GM10248 (cell line): ENCODE measurements around the gene CCDC70.

Experiments
- CTCF ChIA-PET: fragments of 300-600 bp; sonication (Branson Sonifier 250); formaldehyde crosslinking; extraction: SDS; loops from one replicate; lab custom pipeline; 2021; ENCODE audit warnings: antibody characterized with exemption; lab: Yijun Ruan, JAX
- POLR2A ChIA-PET: fragments of 350-650 bp; sonication (Branson Sonifier 250); formaldehyde crosslinking; extraction: SDS; loops from one replicate; lab custom pipeline; 2020; ENCODE audit warnings: antibody characterized with exemption; lab: Yijun Ruan, JAX
- DNase-seq: peaks from one replicate; pipeline ENCODE4 v3.0.0; 2012; ENCODE audit errors: extremely low spot score
- TF ChIP-seq, protein P1 (sequence below): IDR thresholded peaks from 2 replicates; pipeline ENCODE4 v1.5.1; 2012; ENCODE audit warnings: mild to moderate bottlenecking, low read depth; ENCODE audit errors: extremely low read depth, missing control alignments, control extremely low read depth

The CCDC70 gene

DNA sequence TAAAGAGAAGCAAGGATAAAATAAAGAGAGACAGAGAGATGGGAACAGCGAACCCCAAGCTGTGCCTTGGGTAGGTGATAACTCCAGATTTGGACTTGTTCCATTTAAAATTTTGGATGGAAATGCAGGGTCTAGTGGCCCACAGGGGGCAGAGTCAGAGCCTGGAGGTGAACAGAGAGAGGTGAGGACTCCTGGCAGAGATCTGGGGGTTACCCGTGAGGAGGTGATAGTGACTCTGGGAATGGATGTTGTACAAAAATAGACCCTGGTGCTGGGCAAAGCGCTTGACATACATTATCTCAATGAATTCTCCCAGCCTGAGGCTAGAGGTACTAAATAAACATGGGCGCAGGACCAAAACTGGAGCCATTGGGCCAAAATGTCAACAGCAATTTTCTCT is 43.5 kb upstream of the CCDC70 start:
- ChIA-PET POLR2A (no interaction called here), CTCF (interaction anchor here (1.2 to 4.3 kb wide), 3 partner anchors 8 to 14 kb away, joined by 3 to 16 read pairs (median 3); no protein-coding TSS in a partner anchor)
- no peak for DNase-seq
- TF ChIP-seq, protein P1, sequence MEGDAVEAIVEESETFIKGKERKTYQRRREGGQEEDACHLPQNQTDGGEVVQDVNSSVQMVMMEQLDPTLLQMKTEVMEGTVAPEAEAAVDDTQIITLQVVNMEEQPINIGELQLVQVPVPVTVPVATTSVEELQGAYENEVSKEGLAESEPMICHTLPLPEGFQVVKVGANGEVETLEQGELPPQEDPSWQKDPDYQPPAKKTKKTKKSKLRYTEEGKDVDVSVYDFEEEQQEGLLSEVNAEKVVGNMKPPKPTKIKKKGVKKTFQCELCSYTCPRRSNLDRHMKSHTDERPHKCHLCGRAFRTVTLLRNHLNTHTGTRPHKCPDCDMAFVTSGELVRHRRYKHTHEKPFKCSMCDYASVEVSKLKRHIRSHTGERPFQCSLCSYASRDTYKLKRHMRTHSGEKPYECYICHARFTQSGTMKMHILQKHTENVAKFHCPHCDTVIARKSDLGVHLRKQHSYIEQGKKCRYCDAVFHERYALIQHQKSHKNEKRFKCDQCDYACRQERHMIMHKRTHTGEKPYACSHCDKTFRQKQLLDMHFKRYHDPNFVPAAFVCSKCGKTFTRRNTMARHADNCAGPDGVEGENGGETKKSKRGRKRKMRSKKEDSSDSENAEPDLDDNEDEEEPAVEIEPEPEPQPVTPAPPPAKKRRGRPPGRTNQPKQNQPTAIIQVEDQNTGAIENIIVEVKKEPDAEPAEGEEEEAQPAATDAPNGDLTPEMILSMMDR, result no peak

DNA sequence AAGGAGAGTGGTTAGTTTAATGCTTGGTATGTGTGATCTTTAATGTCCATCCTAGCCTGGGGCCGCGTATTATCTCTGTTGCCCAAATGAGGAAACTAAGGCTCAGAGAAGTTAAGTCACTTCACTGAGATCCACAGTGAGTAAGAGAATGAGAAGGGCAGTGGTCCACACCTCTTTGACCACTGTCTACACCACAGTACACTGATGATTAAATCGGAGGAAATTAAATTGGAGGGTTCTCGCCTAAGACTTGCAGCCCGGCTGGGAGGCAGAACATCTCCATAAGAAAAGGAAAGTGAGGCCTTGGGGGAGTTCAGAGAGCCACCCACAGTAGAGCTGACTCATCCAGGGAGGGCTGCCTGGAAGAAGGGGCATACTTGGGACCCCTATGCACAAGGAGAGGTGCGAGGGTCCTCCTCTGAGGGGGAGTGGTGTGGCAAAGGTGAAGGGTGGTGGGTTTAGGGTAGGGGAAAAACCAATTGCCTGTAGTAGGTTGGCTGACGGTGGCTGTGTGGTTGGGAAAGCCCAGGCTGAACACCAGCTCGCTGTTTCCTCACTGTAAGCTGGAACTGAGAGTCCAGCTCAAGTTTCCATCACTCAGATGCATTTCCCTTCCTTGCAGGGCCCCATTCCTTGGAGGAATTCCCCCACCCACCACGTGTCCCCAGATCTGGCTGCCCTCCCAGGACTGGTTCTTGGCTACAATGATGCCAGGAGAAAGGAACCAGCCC is 42.8 kb upstream of the CCDC70 start:
- TF ChIP-seq, protein P1, result no peak
- ChIA-PET CTCF (interaction anchor here (1.0 to 4.3 kb wide), 4 partner anchors 13 to 693 kb away, joined by 3 to 16 read pairs (median 6); no protein-coding TSS in a partner anchor), POLR2A (no interaction called here)
- DNase-seq, result no peak

DNA sequence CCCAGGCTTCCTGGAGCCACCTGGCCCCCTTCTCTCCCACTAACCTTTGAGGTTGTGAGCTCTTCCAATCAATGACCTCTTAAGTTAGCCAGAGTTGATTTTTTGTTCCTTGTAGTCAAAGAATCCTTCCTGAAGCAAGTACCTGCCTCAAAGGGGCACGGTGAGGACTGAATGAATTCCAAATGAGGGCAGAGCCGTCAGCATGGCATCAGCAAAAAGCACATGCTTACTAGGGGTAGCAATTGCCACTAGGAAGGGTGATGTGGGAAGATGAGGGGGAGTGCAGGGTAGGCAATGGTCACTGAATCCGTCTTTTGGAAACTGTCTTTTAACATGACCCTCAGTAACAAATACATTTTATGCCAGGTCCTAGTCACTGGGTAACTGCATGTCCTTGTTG is 42.2 kb upstream of the CCDC70 start:
- ChIA-PET POLR2A (no interaction called here), CTCF (interaction anchor here (0.7 to 4.3 kb wide), 5 partner anchors 10 to 694 kb away, joined by 3 to 16 read pairs (median 4); no protein-coding TSS in a partner anchor)
- no peak for DNase-seq
- TF ChIP-seq, protein P1, result no peak

DNA sequence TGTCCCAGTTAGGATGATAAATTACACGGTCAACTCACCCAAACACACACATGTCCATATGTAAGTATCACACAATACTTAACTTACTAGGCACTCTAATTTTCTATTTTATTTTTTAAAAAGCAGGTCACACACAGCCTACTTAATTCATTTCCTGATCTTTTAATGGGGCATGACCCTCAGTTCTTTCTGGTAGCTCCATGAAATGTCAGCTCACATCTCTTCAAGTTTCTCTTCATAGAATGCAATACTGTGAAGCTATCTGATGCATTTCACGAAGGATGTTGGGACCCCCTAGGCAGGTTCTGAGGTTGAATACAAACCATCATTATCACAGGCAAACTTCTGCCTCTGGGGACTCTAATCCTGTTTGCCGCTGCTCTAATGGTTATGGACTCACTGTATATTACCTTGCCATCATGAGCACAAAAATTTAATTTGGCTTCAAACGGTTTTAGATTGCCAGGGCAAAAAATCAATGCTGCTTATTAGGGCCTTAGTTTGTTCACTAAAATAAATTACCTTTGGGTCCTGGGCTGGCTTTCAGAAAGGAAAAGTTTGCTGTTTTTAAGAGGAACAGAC is 41.7 kb upstream of the CCDC70 start:
- TF ChIP-seq, protein P1, result no peak
- CTCF ChIA-PET, result interaction anchor here (0.7 to 4.3 kb wide), 6 partner anchors 9 to 695 kb away, joined by 3 to 16 read pairs (median 4); no protein-coding TSS in a partner anchor
- DNase-seq, result no peak
- POLR2A ChIA-PET, result no interaction called here

DNA sequence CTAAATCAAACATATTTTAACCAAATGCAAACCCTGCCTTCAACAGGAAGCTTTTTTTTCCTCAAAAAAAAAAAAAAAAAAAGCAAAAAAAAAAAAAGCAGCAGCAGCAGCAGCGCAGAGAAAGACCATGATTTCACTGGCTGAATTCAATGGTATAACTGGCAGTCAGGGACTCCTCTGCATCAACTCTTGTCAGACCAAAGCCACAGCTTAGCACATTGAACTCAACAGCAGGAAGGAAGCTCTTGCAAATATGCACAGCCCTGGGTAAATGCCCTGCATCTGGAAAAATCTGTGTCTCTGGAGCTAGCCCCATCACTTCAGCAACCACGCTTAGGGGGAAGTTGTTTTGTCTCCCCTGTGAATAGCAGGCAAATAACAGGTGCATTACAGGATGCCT is 40.2 kb upstream of the CCDC70 start:
- no peak for DNase-seq
- POLR2A ChIA-PET, result no interaction called here
- TF ChIP-seq, protein P1, result no peak
- CTCF ChIA-PET, result interaction anchor here (0.6 to 4.3 kb wide), 4 partner anchors 10 to 628 kb away, joined by 3 to 16 read pairs (median 4); no protein-coding TSS in a partner anchor

DNA sequence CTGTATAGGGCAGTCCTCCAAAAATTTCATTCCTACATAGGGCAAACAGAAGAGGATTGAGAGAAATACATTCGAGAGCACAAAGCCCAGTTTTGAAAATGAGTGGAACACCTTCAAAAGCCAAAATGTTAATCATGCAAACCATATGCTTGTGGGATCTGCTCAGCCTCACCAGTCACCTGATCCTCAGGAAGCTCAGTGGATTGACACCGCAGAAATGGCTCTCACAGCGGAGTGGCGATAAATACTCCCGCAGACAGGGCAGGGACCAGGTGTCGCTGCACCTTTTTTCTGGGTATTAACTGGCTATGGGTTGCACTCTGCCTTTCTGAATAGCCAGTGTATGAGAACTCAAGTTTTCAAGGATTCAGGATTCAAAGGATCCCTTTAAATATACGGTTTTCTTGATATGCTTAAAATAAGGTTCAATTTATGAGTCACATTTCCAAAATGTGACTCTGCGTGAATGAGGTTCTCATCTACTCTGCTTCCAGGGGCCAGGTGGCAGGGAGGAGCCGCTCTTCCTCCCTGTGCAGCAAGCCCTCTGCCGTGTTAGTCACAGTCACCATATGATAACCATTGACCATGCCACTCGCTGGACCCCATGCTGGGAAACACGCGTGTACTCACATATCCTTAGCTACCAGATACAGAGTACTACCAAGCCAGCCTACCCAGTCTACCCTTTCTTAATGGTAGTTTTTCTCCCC is 39.5 kb upstream of the CCDC70 start:
- POLR2A ChIA-PET, result no interaction called here
- CTCF ChIA-PET, result interaction anchor here (0.8 to 1.9 kb wide), 2 partner anchors 178 to 627 kb away, joined by 4 read pairs; no protein-coding TSS in a partner anchor
- TF ChIP-seq, protein P1, result no peak
- DNase-seq, result no peak
